ENCODE results near the gene PARP11.
"Not testable (repeated sequence)": the region's sequence is repeated elsewhere in the genome, so short reads cannot be mapped to it uniquely, and the experiment has no call there.

- not testable (repeated sequence) for TF ChIP-seq POLR2A, CTCF (IDR thresholded peaks at IDR 0.05)
Observed at GRCh38 chr12:3838701-3839548, 34.3 kb downstream of the PARP11 start.

Measured in uterus (tissue), 2 donors.